NCI-H510A treated with DMSO at 0.1 percent for 48 hours (cell line): ENCODE data around the gene DNAJA1.
A peak's percentile ranks its signal among the peaks of the same experiment; 100 is the strongest.
"Not testable (repeated sequence)": the region's sequence is repeated elsewhere in the genome, so short reads cannot be mapped to it uniquely, and the experiment has no call there.

Experiments
- DNase-seq: peaks from one replicate; lab custom pipeline; 2025; lab: John Stamatoyannopoulos, UW

Gene DNAJA1

DNA sequence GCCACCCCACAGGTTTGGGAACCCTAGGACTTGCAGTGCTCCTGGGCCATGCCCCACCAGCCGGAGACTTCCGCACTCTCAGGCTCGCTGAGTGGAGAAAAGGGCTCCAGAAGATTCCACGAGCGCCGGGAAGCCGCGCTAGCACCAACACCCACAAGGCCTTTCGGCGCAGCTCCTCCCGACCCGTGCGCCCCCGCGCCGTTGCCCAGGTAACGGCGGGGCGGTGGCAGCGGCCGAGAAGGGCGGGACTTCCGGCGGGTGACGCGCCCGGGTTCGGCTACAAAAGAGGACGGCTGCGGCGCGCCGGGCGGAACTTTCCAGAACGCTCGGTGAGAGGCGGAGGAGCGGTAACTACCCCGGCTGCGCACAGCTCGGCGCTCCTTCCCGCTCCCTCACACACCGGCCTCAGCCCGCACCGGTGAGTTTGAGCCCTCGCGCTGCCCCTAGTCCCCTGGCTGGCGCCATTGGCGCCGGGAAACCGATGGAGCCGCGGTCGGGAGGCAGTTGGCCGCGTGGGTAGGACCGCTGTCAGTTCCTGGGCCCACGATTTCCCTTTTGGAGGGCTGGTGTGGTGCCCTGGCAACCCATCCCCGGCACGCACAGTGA is at the start of gene DNAJA1:
Gene DNAJA1 (plus strand): TSS at position 308 of the 606 bp plus-strand sequence. CDS start 1,212 bp downstream, outside the sequence.
- DNase-seq = peak; percentile 44

- DNase-seq = no peak
Observed at GRCh38 chr9:32978051-32978450, 47.0 kb upstream of the DNAJA1 start.

- DNase-seq = no peak
Observed at GRCh38 chr9:32986971-32987370, 38.1 kb upstream of the DNAJA1 start.

GRCh38 chr9:32989660-32990059 is 35.4 kb upstream of the DNAJA1 start:
- no peak for DNase-seq

GRCh38 chr9:32991897-32992594 is 33.0 kb upstream of the DNAJA1 start:
- no peak for DNase-seq

DNA sequence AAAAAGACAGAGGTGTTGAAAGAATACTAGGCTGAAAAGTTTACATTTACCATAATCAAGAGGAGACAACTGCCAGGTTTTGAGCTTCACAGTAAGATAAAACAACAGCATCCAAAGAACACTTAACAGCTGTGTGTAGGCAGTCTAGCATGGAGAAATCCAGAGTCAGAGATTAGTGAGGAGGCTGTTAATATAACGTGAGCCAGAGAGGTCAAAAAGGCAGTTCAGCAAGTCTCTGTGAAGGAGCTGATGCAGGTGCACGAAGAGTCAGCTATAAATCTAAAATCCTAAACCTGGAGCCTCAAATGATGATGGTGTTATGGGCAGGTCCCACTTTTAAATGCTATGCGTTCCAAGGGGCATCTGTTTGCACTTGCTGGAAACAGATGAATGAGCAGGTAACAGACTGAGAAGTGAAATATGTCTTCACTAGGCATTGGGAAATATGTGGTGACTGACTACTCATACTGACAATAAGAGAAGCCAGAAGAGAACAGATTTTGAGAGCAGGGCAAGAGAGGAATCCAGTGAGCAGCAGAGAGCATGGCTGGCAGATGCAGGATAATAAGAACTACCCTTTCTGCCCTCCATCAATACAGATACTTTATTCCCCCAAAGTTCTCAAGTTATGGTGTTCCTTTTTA is 32.4 kb upstream of the DNAJA1 start:
- DNase-seq = no peak

DNA sequence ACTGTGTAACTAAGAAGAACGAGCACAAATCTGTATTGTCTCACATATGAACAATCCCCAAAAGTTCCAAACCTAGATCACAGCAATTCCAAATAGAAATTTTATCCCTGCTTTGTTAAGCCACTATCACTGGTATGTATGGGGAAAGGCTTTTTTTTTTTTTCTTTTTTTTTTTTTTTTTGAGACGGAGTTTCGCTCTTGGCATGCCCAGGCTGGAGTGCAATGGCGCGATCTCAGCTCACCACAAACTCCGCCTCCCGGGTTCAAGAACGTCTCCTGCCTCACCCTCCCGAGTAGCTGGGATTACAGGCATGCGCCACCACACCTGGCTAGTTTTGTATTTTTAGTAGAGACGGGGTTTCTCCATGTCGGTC is 24.4 kb upstream of the DNAJA1 start:
- not testable (repeated sequence) for DNase-seq

- not testable (repeated sequence) for DNase-seq
Observed at GRCh38 chr9:33005335-33005734, 19.7 kb upstream of the DNAJA1 start.

- no peak for DNase-seq
Observed at GRCh38 chr9:33007755-33008154, 17.3 kb upstream of the DNAJA1 start.

GRCh38 chr9:33011831-33012230 is 13.2 kb upstream of the DNAJA1 start:
- no peak for DNase-seq

GRCh38 chr9:33012328-33013069 is 12.6 kb upstream of the DNAJA1 start:
- no peak for DNase-seq

GRCh38 chr9:33013962-33014664 is 11.0 kb upstream of the DNAJA1 start:
- no peak for DNase-seq

DNA sequence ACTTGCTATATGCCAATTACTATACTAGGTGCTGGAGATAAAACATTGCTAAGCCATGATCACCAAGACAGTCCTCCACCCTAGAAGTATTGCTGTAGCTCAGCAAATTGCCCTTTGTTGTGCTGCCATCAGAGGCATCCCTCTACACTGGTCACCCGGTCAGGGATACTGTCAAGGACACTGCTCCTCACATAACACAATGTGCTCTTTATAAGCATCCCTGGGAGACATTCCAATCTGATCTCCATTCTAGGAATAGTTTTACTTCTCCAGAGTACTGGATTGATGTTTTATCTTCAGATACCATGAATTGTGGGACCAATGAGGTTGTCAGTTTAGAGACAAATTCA is 10.4 kb upstream of the DNAJA1 start:
- DNase-seq = no peak

GRCh38 chr9:33017283-33018041 is 7.6 kb upstream of the DNAJA1 start:
- DNase-seq = no peak

- DNase-seq = no peak
Observed at GRCh38 chr9:33019797-33020196, 5.3 kb upstream of the DNAJA1 start.

DNA sequence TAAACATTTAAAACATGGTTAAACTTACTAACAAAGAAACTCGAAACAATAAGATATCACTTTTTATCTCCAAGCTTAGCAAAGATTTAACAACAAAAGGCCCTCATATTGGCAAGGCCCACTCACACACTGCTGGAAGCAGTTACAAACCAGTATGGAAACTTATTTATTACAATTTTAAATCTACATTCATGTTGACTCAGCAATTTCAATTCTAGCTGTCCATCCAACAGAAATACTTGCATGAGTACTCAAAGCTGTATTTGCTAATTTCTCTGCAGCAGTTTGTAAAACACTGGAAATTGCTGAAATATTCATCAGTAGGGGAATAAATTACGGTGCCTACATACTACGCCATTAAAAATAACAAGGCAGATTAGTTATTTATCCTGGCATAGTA is 2.8 kb upstream of the DNAJA1 start:
- DNase-seq = no peak

DNA sequence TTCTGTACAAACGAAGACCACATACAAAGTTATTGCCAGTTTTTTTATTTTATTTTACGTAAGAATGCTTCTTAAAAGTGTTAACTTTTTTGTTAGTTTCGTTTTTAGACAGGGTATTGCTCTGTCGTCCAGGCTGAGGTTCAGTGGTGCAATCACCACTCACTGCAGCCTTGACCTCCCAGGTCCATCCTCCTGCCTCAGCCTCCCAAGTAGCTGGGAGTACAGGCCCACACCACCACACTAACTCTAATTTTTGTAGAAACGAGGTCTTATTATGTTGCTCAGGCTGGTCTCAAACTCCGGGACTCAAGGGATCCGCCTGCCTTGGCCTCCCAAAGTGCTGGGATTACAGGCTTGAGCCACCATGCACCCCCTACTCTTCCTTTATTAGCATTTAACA is 2.3 kb upstream of the DNAJA1 start:
- DNase-seq = no peak

GRCh38 chr9:33023661-33024060 is 1.4 kb upstream of the DNAJA1 start:
- no peak for DNase-seq

GRCh38 chr9:33024126-33024965 is 727 bp upstream of the DNAJA1 start:
- DNase-seq = no peak

DNA sequence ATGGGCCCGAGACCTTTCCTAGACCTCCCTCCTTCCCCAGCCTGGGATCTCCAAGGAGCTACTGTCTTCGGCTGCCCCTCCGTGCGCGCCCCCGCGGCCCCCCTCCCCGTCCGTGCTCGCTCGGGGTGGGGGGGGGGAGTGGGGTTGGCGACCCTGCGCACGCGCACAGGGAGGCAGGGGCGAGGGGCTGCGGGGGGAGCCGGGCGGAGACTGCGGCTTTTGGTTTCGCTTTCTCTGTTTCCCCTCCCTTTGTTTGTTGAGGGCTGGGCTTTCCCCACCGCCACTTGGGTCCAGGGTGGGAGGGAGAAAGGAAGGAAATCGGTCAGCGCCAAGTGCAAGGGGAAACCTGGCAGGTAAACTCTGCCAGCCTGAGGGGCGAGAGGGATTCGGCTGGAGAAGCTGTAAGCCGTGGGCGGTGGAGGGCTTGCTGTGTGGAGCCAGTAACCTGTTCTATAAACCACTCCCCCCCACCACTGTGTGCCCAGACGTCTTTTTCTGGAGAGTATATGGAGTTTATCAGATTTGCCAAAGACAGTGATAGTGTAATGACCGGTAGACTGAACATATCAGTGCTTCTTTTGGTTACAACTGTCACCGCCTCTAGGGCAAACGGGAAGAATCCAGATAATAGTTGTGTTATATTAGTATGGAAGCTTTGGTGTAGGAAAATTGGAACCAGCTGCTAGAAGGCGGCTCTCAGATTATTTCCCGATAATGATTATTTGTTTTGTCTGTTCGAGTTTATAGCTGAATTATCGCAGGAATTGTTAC is 684 bp downstream of the DNAJA1 start:
- DNase-seq = peak; percentile 10
